Measurements from ENCODE around the gene CHPF2. TPM values are rescaled to one million over a fixed set of nuclear protein-coding genes. Genes with fewer than 3 reads are reported as not detected.

CHPF2 gene
- total RNA-seq, 1 experiment from 2014 or later: 19.5 TPM

GRCh38 chr7:151273651-151274390 is 41.5 kb downstream of the CHPF2 start:
- Histone ChIP-seq H3K4me3 (replicated peaks in 1 of 2; ENCODE audit: low read depth in 1 of 2, low read length in 2 of 2) (no peak overlapping the region), H3K4me1 (ENCODE audit: control insufficient read depth in 1 of 2, insufficient read depth in 2 of 2, low read length in 2 of 2) (peaks cover 12 to 17% of the 10 kb centered on the region in 2 experiments; a peak in 3 of 4 replicates), H3K36me3 (ENCODE audit: control insufficient read depth in 1 of 2, insufficient read depth in 2 of 2, low read length in 2 of 2) (no peaks in the 10 kb centered on the region), H2AFZ (ENCODE audit: low read depth, low read length, poor library complexity, severe bottlenecking) (no peak overlapping the region), H3K9me3 (ENCODE audit: control insufficient read depth in 1 of 2, insufficient read depth in 1 of 2, low read depth in 1 of 2, low read length in 2 of 2) (no peaks in the 10 kb centered on the region), H3K9ac (ENCODE audit: low read length) (no peak overlapping the region), H3K27ac (ENCODE audit: low read depth, low read length) (no peak overlapping the region), H3K79me2 (ENCODE audit: insufficient read depth, low read length) (no peaks in the 10 kb centered on the region), H3K9me2 (ENCODE audit: insufficient read depth) (no peaks in the 10 kb centered on the region), H3K27me3 (ENCODE audit: insufficient read depth, low read length) (no peaks in the 10 kb centered on the region), H4K20me1 (ENCODE audit: insufficient read depth) (no peaks in the 10 kb centered on the region), H3K4me2 (ENCODE audit: low read length) (no peak overlapping the region)
- ATAC-seq (no peak), DNase-seq (ENCODE audit: low read depth, low spot score) (no peak)
- BruUV-seq (replicated peaks): no TSS peak
- intact Hi-C loops (cut with micrococcal nuclease): no loop called here
- ChIA-PET CTCF (no interaction called here), POLR2A (no interaction called here), RAD21 (ENCODE audit: low non-redundant PET in 1 of 2, low total read pairs in 2 of 2, uncharacterized antibody in 2 of 2, unreplicated experiment in 2 of 2) (no interaction called here)
- TF ChIP-seq ATF3 (IDR thresholded peaks at IDR 0.05) (no peak), CBX3 (IDR thresholded peaks at IDR 0.05; ENCODE audit: low read depth) (no peak), EGR1 (IDR thresholded peaks at IDR 0.05; ENCODE audit: low read depth) (no peak), JUND (IDR thresholded peaks at IDR 0.05) (no peak), SIN3A (IDR thresholded peaks at IDR 0.05; ENCODE audit: low read depth) (no peak), SP1 (IDR thresholded peaks at IDR 0.05; ENCODE audit: low read depth) (no peak), CTCF (IDR thresholded peaks at IDR 0.05 in 2 of 3, conservative IDR thresholded peaks at IDR 0.05 in 1 of 3; ENCODE audit: borderline replicate concordance in 1 of 3, insufficient read depth in 1 of 3, low read depth in 2 of 3, low read length in 2 of 3) (no peak), ZBTB33 (IDR thresholded peaks at IDR 0.05; ENCODE audit: extremely low read depth, insufficient replicate concordance, low read length) (no peak), YY1 (IDR thresholded peaks at IDR 0.05; ENCODE audit: extremely low read depth, insufficient replicate concordance, low read depth, low read length) (no peak), CEBPB (IDR thresholded peaks at IDR 0.05; ENCODE audit: low read depth) (no peak), RAD21 (IDR thresholded peaks at IDR 0.05; ENCODE audit: low read depth) (no peak), MAX (IDR thresholded peaks at IDR 0.05) (no peak), ZNF274 (IDR thresholded peaks at IDR 0.05; ENCODE audit: low read depth, low read length) (no peak), ELF1 (IDR thresholded peaks at IDR 0.05; ENCODE audit: borderline replicate concordance, low read depth) (no peak), SRF (IDR thresholded peaks at IDR 0.05; ENCODE audit: low read depth) (no peak), POLR2AphosphoS5 (IDR thresholded peaks at IDR 0.05; ENCODE audit: low read depth, low read length) (no peak), TCF7L2 (IDR thresholded peaks at IDR 0.05; ENCODE audit: borderline replicate concordance, extremely low read depth, insufficient read depth, insufficient read length) (no peak), ZFX (IDR thresholded peaks at IDR 0.05) (no peak), FOSL1 (IDR thresholded peaks at IDR 0.05; ENCODE audit: low read depth) (no peak)

Measured in HCT116 (cell line).